HG02870 (cell line): Measurements from ENCODE around the gene TTR.
A peak's percentile ranks its signal among the peaks of the same experiment; 100 is the strongest.

Experiments used
- ATAC-seq: cut with Tn5 transposase; IDR thresholded peaks from one replicate; pipeline ENCODE4 v1.9.1; 2021; ENCODE audit warnings: mild to moderate bottlenecking, moderate library complexity; ENCODE audit not compliant: unreplicated experiment

Gene TTR

DNA sequence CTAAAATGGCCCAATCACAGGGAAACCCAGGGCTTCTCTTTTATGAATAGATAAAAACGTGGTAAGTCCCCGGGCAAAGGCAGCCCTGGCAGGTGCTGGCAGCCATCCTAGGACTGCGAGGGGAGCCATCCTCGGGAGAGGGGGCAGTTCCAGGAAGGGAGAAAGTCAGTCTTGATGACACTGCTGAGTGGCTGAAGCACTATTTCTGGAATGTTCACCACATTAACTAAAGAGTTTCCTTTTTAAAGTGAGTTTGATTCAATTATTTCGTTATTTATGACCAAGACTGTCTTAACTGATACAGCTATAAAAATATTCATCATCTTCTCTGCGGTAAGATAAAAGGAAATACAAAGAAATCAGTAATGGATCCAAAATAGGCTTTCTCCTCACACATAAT lies 20.4 kb downstream of the TTR start:
- no peak for ATAC-seq

DNA sequence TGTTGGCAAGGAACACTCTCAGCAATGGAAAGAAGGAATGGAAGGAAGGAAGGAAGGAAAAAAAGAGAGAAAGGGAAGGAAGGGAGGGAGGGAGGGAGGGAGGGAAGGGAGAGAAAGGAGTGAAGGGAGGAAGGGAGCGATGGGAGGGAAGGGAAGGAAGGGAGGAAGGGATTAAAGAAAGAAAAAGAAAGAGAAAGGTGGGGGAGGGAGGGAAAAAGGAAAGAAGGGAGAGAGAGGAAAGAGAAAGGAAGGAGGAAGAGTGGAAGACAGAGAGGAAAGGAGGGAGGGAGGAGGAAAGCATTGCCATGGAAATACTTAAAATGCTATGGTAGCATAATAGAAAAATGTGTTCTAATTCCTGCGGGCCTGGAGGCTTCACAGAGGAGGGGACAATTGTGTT lies 22.4 kb downstream of the TTR start:
- no peak for ATAC-seq

DNA sequence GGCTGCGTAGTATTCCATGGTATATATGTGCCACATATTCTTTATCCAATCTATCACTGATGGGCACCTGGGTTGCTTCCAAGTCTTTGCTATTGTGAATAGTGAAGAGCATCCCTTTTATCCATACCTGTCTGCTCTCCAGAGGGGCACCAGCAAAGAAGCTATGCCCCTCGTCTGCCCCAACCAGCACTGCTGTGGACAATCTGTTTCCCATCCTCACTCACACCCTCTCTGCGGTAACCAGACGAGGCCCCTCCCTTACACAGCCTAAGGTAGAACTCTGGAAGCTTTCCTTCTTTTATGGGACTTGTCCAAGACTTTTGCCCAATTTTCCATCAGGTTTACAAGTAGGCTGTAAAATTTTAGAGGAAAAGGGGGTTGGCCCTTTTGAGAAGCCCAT lies 24.9 kb downstream of the TTR start:
- no peak for ATAC-seq

DNA sequence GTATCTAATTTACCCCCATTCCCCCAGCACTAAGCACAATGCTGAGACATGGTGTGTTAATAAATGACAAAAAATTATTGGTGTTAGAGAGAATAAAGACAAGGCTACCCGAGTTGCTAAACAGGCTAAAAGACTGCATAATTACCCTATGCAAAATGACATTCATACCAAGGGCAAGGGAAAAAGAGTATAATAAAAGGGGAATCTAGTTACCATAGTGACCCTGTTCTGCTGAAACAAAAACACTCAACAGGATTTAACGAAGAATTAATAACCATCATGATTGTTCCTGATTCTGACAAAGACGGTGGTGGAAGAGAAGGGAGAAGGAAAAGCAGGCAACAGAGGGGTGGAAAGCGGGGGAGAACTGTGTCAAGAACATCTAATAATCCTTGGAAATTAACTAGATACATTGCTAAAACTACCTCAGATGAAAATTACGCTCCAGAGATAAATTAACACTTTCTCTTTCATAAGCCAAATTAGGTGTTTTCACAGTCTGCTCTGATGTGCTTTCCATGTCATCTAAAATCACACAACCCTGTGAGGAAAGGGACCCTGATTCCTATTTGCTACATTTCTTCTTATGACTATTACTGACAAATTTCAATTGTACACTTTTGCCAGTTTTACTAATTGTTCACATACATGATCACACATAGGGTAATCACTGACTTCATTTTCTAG lies 25.5 kb downstream of the TTR start:
- no peak for ATAC-seq

DNA sequence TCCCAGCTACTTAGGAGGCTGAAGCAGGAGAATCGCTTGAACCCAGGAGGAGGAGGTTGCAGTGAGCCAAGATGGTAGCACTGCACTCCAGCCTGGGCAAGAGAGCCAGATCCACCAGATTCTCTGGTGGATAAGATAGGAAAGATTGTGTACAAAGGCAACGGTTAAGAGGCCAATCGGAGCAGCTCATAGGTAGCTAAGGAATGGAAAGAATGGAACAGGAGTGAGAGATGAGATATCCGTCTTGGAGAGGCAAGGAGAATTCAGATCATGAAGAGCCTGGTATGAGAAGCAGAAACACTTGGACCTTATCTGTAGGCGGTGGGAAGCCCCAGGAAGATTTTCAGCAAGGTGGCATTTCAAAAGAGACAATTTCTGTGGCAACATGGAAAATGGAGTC lies 27.1 kb downstream of the TTR start:
- no peak for ATAC-seq

DNA sequence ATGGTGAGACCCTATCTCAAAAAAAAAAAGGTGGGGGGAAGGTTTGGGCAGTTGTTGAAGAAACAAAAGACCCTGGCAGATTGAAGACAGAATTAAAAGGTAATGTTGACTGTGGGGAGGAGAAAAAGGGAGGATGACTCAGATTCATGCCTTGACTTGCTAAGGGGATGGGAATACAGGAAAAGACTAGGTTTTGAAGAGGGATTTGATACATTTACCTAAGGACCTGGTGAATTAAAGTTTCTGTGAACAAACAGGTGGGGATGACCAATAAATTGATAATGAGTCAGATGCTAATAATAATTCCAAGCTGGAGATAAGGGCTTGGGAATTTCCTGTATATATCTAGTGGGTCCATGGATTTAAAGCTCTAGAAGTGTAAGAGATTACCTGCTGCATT lies 27.6 kb downstream of the TTR start:
- no peak for ATAC-seq

DNA sequence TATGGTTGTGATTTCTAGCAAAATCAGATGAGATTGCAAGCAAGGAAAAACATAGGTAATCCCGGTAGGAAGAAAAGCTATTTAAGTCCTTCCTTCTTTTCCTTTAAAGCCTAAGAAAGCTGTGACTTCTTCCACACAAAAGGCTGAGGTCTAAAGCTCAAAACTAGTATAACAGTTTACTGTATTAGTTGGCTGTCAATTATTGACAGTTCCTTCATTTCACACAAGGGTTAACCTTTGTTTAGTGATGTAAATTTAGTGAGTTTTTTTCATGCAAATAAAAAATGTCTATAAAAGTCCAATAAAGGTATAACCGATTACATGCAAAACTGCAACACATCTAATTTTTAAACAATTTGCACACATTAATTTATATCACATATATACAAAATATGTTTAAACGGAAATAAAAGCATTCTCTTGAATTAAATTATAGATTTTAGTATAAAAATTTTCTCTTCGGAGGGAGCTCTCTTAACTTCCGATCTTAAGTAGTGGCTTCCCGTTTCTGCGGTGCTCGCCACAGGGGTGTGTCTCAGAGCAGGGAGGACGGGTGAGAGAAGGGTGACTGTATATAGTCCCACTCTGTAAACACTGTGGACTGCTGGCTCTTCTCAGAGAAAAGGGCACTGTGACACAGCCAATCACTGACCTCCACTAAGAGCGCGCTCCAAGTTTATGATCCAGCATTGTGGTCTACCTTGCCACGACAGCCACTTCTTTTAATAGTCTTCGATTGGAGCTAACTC lies 33.4 kb downstream of the TTR start:
- no peak for ATAC-seq

DNA sequence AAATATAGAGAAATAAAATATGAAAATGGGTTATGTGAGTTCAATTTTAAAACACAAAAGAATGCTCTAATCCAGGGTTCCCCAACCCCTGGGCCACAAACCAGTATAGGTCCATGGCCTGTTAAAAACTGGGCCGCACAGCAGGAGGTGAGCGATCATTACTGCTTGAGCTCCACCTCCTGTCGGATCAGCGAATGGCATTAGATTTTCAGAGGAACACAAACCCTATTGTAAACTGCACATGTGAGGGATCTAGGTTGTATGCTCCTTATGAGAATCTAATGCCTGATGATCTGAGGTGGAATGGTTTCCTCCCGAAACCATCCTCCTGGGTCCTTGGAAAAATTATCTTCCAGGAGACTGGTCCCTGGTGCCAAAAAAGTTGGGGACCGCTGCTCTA lies 34.7 kb downstream of the TTR start:
- ATAC-seq = no peak

DNA sequence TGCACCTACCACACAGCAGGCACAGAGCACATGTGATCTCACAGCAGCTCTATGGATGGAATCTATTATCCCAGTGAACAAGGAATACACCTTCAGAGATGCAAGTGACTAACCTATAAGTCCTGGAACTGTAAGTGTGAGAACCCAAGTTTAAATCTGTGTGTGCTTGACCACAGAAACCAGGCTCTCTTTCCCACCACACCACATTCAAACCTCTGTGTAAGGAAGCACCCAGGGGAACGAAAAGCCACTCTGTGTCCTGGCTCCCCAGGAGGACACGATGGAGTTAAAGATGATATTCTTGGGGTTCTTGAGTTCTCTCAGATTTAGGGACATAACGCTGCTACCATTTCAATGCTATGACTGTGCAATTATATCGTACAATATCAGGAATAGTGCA lies 38.9 kb downstream of the TTR start:
- no peak for ATAC-seq

DNA sequence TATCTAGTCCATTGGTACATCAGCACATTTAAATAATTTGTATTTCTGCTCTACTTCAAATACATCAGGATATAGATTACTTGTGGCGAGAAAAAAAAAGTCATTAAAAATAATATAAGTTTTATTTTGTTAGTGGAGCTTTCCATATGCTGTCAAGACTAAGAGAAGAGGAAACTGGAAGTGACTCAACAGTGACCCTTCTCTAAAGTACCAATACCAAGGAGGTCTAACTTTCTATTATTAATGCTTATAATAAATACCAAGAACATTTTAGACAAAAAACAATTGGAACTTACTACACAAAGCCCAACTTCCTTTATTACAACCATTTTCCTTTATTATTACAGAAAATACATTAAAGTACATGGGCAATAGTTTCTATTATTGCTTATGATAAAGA lies 39.8 kb downstream of the TTR start:
- ATAC-seq = no peak

DNA sequence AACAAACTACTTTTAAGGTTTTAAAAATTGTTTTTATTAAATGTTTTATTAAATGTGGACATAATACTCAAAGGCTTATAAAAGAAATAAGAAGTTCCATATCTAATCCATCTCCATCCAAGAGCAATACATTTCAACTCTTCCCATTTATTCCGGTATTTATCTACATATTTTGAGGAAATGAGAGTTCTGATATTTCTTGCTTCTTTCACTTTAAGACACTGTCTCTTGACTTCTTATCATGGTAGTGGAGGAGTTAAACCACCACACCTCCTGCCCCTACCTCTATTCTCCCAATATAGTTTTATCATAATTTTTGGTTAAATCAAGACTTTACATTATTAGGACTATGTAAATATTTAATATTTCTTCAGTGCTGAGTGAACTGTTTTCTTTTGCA lies 40.7 kb downstream of the TTR start:
- ATAC-seq = no peak

DNA sequence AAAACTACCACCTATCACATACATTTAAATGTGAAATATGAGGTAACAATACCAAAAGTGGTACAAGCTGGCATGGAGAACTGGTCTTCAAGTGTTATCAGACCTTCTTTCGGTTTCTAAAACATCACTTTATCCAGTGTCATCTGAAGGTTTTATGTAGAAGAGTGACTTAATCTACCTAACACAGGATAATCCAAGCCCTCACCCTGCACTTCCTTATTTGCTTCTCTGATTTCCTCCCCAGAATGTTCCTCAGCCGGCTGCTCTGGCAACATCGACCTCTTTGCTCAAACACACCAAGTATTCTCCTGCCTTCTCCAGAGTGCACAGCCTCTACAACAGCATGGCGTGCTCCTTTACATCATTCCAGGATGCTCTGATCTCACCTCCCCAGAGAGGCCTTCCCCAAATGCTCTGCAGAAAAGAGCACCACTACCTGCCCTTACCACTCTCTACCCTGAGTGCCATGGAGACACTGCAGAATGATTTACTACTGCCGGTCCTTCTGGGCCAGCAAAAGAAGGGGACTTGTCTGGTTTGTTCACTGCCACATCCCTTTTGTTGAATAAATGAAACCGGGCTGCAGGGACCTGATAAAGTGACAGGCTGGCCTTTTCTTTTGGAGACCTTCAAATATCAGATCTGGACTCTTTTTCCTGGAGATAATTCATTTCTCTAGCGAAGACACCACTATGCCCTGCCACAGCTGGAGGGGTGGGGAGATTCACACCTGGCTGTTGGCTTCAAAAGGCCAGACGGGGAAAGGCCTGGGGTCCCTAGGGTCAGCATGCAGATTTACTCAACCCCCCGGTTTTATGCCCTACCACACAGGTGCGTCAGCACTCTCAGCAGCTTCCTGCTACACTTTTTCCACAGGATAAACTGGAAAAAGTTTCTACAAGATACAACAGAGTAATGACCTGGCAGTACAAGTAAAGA lies 42.0 kb downstream of the TTR start:
- peak; percentile 13 for ATAC-seq

DNA sequence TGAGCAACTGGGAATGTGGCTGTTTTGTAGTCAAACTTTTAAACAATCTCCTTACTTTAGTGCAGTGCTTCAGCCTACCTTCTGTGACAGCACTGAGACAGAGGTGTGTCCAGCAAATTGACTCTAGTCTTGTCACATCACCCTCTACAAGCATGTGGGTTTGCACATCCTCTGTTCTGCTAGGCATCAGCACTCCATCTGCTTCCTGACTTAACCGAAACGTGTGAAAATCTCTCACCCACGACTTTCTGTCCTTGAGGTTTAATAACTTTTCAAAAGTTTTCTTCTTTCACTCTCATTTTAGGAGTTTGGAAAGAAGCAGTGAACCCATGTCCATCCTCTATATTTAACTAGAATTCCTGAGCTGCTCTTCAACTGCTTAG lies 42.6 kb downstream of the TTR start:
- ATAC-seq = peak; percentile 97

DNA sequence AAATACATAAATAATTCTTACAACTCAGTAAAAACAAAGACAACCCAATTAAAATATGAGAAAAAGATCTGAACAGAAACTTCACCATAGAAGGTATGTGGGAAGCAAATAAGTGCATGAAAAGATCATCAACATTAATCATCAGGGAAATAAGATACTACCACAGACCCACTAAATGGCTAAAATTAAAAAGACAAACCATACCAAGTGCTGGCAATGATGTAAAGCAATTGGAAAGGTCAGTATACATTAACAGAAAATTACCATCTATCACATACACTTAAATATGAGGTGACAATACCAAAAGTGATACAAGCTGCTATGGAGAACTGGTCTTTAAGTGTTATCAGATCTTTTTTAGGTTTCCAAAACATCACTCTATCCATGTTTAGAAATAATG lies 44.7 kb downstream of the TTR start:
- no peak for ATAC-seq

DNA sequence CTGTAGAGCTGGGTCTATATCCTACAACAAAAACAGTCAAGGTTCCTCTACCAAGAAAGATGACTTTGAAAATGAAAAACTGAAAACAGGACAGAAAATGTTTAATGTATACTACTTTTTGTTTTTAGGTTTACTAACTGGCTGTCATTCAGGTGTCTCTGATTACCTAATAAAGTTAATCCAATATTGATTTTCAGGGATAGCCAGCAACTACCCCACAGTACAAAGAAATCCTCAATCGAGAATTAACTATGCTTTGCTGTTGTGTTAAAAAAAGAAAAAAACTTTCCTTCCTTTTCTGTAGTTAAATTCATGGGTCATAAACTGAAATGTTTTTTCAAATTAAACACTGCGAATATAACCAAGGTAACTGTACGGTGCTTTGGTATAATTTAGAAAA lies 45.8 kb downstream of the TTR start:
- no peak for ATAC-seq

DNA sequence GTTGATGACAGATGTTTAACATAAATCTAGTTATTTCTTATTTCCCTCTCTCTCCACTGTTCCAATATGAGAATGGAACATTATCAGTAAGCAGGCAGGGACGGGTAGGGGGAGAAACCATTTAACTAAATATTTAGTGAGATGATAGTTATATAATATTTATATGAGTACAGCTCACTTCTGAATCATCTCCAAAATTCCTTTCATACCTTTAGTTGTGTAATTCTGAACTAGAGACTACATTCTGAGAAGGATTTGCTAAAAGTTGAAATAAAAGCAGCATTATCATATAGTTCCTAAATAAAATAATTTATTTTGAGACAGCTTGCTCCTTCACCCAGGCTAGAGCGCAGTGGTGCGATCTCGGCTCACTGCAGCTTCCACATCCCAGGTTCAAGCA lies 51.3 kb downstream of the TTR start:
- no peak for ATAC-seq

DNA sequence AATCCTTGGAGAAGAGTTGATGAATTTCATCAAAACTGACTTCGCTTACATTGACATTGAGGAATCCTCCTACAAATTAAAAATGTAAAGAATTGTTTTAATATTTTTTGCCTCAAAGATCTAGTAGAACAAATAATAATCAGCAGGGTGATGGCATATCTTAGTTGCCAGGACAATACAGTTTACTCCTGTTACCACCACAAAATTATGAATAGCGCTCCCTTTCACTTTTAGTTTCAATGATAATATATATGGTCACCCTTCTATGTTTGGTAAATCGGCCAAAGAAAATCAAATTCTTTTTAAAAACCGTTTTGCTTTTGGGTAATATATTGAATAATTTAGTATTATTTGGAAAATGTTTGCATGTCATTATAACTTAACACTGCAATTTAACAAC lies 53.7 kb downstream of the TTR start:
- no peak for ATAC-seq

DNA sequence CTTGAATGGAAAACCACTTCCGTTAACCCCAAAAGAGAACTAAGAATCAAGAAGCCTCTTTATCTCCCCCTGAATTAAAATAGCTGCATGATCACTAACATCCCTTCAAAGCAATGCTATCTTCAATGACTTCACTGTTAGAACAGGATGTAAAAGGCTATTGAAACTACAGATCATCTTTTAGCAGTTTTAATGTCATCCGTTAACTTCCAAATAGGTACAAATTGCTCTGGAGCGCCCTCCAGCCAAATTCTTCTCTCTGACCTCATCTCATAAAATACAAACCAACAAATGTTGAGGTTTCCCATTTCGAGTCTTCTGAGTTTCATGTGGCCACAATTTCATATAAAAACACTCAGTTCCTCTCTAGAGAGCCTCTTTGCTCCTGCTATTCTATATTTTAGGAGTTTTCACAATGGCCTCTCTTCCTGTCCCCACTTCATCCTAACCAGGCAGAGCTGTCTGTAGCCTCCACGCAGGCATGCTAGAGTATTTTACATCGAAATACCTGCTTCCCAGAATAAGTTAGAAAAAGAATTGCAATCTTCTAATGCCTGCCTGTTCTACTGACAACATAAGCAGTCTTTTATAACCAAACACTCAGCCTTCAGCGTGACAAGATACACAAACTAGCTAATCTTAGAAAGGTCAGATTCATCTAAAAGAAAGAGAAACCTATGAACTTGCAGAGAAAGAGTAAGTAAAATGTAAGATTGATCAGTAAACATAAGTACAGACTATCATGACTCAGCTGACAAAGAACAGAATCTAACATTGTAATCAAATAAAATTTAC lies 54.9 kb downstream of the TTR start:
- ATAC-seq = peak; percentile 30

DNA sequence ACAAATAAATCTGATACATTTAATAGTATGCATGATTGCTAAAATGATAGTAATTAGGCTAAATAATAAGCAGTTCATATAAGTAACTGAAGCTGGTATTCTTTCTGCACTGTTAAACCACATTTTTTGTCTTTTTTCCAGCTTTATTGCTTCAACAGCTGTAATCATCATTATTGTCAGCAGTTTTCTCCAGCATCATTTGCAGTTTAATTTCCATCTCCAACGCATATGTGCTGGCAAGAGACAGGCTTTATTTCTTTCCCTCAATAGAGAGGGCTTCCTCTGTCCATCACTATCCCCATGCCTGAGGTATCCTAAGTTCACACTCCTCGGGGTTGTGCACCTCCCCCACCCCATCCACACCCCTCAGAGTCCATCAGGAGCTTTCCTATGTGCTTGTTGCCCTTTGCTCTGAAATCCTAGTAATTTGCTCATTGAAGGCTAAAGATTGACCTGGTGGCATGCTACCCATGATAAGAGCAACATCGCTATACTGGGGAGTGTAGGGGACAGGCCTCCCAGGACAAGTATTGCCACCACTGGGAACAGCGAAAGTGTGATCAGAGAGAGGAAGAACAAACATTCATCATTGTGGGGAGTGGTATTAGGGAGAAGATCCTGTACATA lies 55.6 kb downstream of the TTR start:
- ATAC-seq = no peak
